H1 (cell line): ENCODE data around the gene SCP2. TPM values are rescaled to one million over a fixed set of nuclear protein-coding genes. Genes with fewer than 3 reads are reported as not detected.

ENCODE experiments used
- CTCF ChIA-PET: fragments of 300-600 bp; sonication (Branson Sonifier 250); formaldehyde crosslinking; loops from one replicate; lab custom pipeline; 2021; ENCODE audit not compliant: partially characterized antibody; lab: Charles Lee
- POLR2A ChIA-PET: fragments of 300-600 bp; sonication (Branson Sonifier 250); formaldehyde crosslinking; loops from one replicate; lab custom pipeline; 2021; ENCODE audit warnings: inconsistent platforms; ENCODE audit not compliant: partially characterized antibody; lab: Charles Lee
- DNase-seq, 2 experiments: peaks; one replicate each; pipeline versions ENCODE4 v3.0.0 to v3.0.0-alpha.2; 2010 to 2022; ENCODE audit warnings: low spot score in 2 of 2, low read depth in 1 of 2, mixed read lengths in 1 of 2
- FAIRE-seq: peaks from 2 replicates; lab custom pipeline; 2011; peaks lifted over from hg19 to GRCh38; lab: Jason Lieb, UNC
- H2AFZ ChIP-seq: 2 replicates; pipeline ENCODE4 v1.8.1; 2012; ENCODE audit warnings: low read length, inconsistent platforms
- H2AK5ac ChIP-seq: 2 replicates; pipeline ENCODE4 v1.6.1; 2013; ENCODE audit warnings: low read depth, low read length
- H2BK120ac ChIP-seq: replicated peaks from 2 replicates; pipeline ENCODE3; 2013; ENCODE audit warnings: low read depth, low read length, inconsistent platforms
- H2BK12ac ChIP-seq: 2 replicates; pipeline ENCODE4 v1.6.1; 2013; ENCODE audit warnings: low read depth, low read length
- H2BK15ac ChIP-seq: 2 replicates; pipeline ENCODE4 v1.6.1; 2013; ENCODE audit warnings: low read length
- H2BK20ac ChIP-seq: 2 replicates; pipeline ENCODE4 v1.6.1; 2013; ENCODE audit warnings: low read length
- H2BK5ac ChIP-seq: 2 replicates; pipeline ENCODE4 v1.6.1; 2013; ENCODE audit warnings: low read depth, low read length
- H3K14ac ChIP-seq: 2 replicates; pipeline ENCODE4 v1.6.1; 2013; ENCODE audit warnings: inconsistent platforms; ENCODE audit not compliant: insufficient read length
- H3K18ac ChIP-seq: 2 replicates; pipeline ENCODE4 v1.6.1; 2013; ENCODE audit warnings: low read length; ENCODE audit errors: extremely low read depth
- H3K23ac ChIP-seq: 2 replicates; pipeline ENCODE4 v1.6.1; 2013; ENCODE audit warnings: inconsistent platforms; ENCODE audit not compliant: insufficient read length
- H3K23me2 ChIP-seq: 2 replicates; pipeline ENCODE4 v1.6.1; 2013; ENCODE audit warnings: low read depth, low read length
- H3K27ac ChIP-seq: 2 replicates; pipeline ENCODE4 v1.6.1; 2011; ENCODE audit warnings: low read depth, low read length, inconsistent platforms
- H3K27me3 ChIP-seq, 4 experiments: replicated peaks in 1 of 4; 1 replicate in 1 of 4; 2 replicates in 3 of 4; pipeline versions ENCODE4 v1.6.1 to v1.8.1; 2011 to 2013; ENCODE audit warnings: low read length in 3 of 4, mild to moderate bottlenecking in 3 of 4, inconsistent platforms in 2 of 4, mixed read lengths in 2 of 4, moderate library complexity in 1 of 4; ENCODE audit not compliant: control insufficient read depth in 3 of 4, insufficient read depth in 3 of 4; ENCODE audit errors: extremely low read depth in 1 of 4
- H3K36me3 ChIP-seq, 4 experiments: 2 replicates each; pipeline versions ENCODE4 v1.6.1 to v1.8.1; 2011 to 2013; ENCODE audit warnings: mild to moderate bottlenecking in 4 of 4, low read length in 3 of 4, moderate library complexity in 2 of 4, control low read depth in 1 of 4, inconsistent platforms in 1 of 4; ENCODE audit not compliant: insufficient read depth in 4 of 4, control insufficient read depth in 2 of 4
- H3K4ac ChIP-seq: replicated peaks from 2 replicates; pipeline ENCODE3; 2013; ENCODE audit warnings: low read length, low read depth, mixed read lengths, inconsistent platforms; ENCODE audit not compliant: insufficient read length
- H3K4me1 ChIP-seq, 4 experiments: replicated peaks in 1 of 4; 1 replicate in 1 of 4; 2 replicates in 3 of 4; pipeline versions ENCODE4 v1.6.1 to v1.8.1; 2011 to 2013; ENCODE audit warnings: low read length in 3 of 4, inconsistent platforms in 2 of 4, mixed read lengths in 1 of 4; ENCODE audit not compliant: insufficient read depth in 4 of 4, control insufficient read depth in 3 of 4
- H3K4me2 ChIP-seq, 2 experiments: 2 replicates each; pipeline versions ENCODE4 v1.6.1 to v1.8.1; 2011 to 2013; ENCODE audit warnings: low read depth in 2 of 2, low read length in 2 of 2, control low read depth in 1 of 2, inconsistent platforms in 1 of 2, mild to moderate bottlenecking in 1 of 2; ENCODE audit not compliant: insufficient read depth in 1 of 2
- H3K4me3 ChIP-seq, 4 experiments: fragments of 200-600, 300-600 bp in 1 of 4; sonication (generic), shearing (Covaris generic), sonication (Bioruptor Twin) in 1 of 4; 2 replicates each; pipeline versions ENCODE4 v1.5.1 to v1.8.1; 2011 to 2016; ENCODE audit warnings: low read length in 4 of 4, low read depth in 3 of 4, control low read depth in 2 of 4, inconsistent platforms in 2 of 4, mild to moderate bottlenecking in 2 of 4, mixed read lengths in 1 of 4, moderate library complexity in 1 of 4; ENCODE audit not compliant: insufficient read depth in 2 of 4; ENCODE audit errors: extremely low read depth in 1 of 4
- H3K56ac ChIP-seq: replicated peaks from 2 replicates; pipeline ENCODE3; 2013; ENCODE audit warnings: low read depth, mild to moderate bottlenecking, mixed read lengths, low read length, inconsistent platforms; ENCODE audit not compliant: insufficient read length
- H3K79me1 ChIP-seq: 2 replicates; pipeline ENCODE4 v1.6.1; 2013; ENCODE audit warnings: low read depth, low read length, control low read depth
- H3K79me2 ChIP-seq, 2 experiments: 2 replicates each; pipeline versions ENCODE4 v1.6.1 to v1.8.1; 2012 to 2013; ENCODE audit warnings: low read length in 2 of 2, mild to moderate bottlenecking in 2 of 2, inconsistent platforms in 1 of 2; ENCODE audit not compliant: insufficient read depth in 2 of 2, control insufficient read depth in 1 of 2
- H3K9ac ChIP-seq, 4 experiments: replicated peaks in 1 of 4; 1 replicate in 1 of 4; 2 replicates in 3 of 4; pipeline versions ENCODE4 v1.6.1 to v1.8.1; 2011 to 2013; ENCODE audit warnings: low read depth in 3 of 4, low read length in 3 of 4, control low read depth in 2 of 4, mild to moderate bottlenecking in 2 of 4, moderate library complexity in 2 of 4, inconsistent platforms in 1 of 4; ENCODE audit errors: extremely low read depth in 1 of 4
- H3K9me3 ChIP-seq, 2 experiments: 2 replicates each; pipeline versions ENCODE4 v1.6.1 to v1.8.1; 2012 to 2013; ENCODE audit warnings: mild to moderate bottlenecking in 2 of 2, moderate library complexity in 2 of 2, control low read depth in 1 of 2, inconsistent platforms in 1 of 2, low read depth in 1 of 2, low read length in 1 of 2, mixed read lengths in 1 of 2; ENCODE audit not compliant: insufficient read depth in 2 of 2
- H4K20me1 ChIP-seq, 2 experiments: replicated peaks in 1 of 2; 2 replicates each; pipeline versions ENCODE3 to v1.8.1; 2011 to 2013; ENCODE audit warnings: inconsistent platforms in 2 of 2, low read length in 2 of 2, mild to moderate bottlenecking in 1 of 2; ENCODE audit not compliant: insufficient read depth in 2 of 2, control insufficient read depth in 1 of 2
- H4K5ac ChIP-seq: 2 replicates; pipeline ENCODE4 v1.6.1; 2013; ENCODE audit warnings: low read length, low read depth, mixed read lengths, inconsistent platforms; ENCODE audit not compliant: insufficient read length
- H4K8ac ChIP-seq: 2 replicates; pipeline ENCODE4 v1.8.0; 2013; ENCODE audit warnings: mild to moderate bottlenecking, moderate library complexity, low read length, inconsistent platforms; ENCODE audit not compliant: insufficient read depth; ENCODE audit errors: extremely low read depth
- H4K91ac ChIP-seq: replicated peaks from 2 replicates; pipeline ENCODE3; 2013; ENCODE audit warnings: low read length, mixed read lengths, inconsistent platforms; ENCODE audit not compliant: insufficient read length
- ASH2L ChIP-seq: fragments of 200-600, 300-600 bp; sonication (generic); IDR thresholded peaks from one replicate; pipeline ENCODE4 v1.7.1; 2017; ENCODE audit warnings: low read length
- BACH1 ChIP-seq: IDR thresholded peaks from 2 replicates; pipeline ENCODE4 v1.6.1; 2012; ENCODE audit warnings: low read length, improper control_type of control experiment
- EGR1 ChIP-seq: IDR thresholded peaks from 2 replicates; pipeline ENCODE4 v1.6.1; 2011; ENCODE audit warnings: low read depth, low read length, borderline replicate concordance
- FOSL1 ChIP-seq: IDR thresholded peaks from 2 replicates; pipeline ENCODE4 v1.6.1; 2011; ENCODE audit warnings: mild to moderate bottlenecking, low read depth, low read length, moderate library complexity; ENCODE audit not compliant: insufficient read depth
- GTF2F1 ChIP-seq: IDR thresholded peaks from 2 replicates; pipeline ENCODE4 v1.6.1; 2012; ENCODE audit warnings: low read depth, low read length, improper control_type of control experiment, borderline replicate concordance
- JUN ChIP-seq: IDR thresholded peaks from 2 replicates; pipeline ENCODE4 v1.6.1; 2011; ENCODE audit warnings: low read depth, mild to moderate bottlenecking, improper control_type of control experiment, low read length
- KDM1A ChIP-seq: fragments of 200-600, 300-600 bp; sonication (generic); IDR thresholded peaks from 2 replicates; pipeline ENCODE4 v1.7.1; 2016; ENCODE audit warnings: mild to moderate bottlenecking, low read length, borderline replicate concordance
- MAFK ChIP-seq: IDR thresholded peaks from 2 replicates; pipeline ENCODE4 v1.6.1; 2012; ENCODE audit warnings: low read depth, mild to moderate bottlenecking, improper control_type of control experiment, low read length
- POU5F1 ChIP-seq: IDR thresholded peaks from 2 replicates; pipeline ENCODE4 v1.6.1; 2011; ENCODE audit warnings: low read depth, mild to moderate bottlenecking, low read length, moderate library complexity
- RBBP5 ChIP-seq: IDR thresholded peaks from 2 replicates; pipeline ENCODE4 v1.7.1; 2012; ENCODE audit warnings: low read depth, mild to moderate bottlenecking, inconsistent platforms, low read length, moderate library complexity, borderline replicate concordance
- TAF1 ChIP-seq: IDR thresholded peaks from 2 replicates; pipeline ENCODE4 v1.6.1; 2011; ENCODE audit warnings: mild to moderate bottlenecking, low read depth, low read length
- TCF12 ChIP-seq: IDR thresholded peaks from 2 replicates; pipeline ENCODE4 v1.6.1; 2011; ENCODE audit warnings: low read depth, mild to moderate bottlenecking, low read length
- TEAD4 ChIP-seq: IDR thresholded peaks from 2 replicates; pipeline ENCODE4 v1.6.1; 2012; ENCODE audit warnings: low read depth, low read length, inconsistent platforms, mixed read lengths
- WGBS, 2 experiments: shearing (Covaris generic) in 1 of 2; methylation state at CpG; one replicate each; pipeline versions ENCODE4 v1.1.6 to v1.1.7; 2013 to 2015; ENCODE audit warnings: low lambda C conversion rate in 2 of 2, mixed read lengths in 2 of 2, inconsistent platforms in 1 of 2, low coverage in 1 of 2, missing lambda C conversion rate in 1 of 2; ENCODE audit not compliant: insufficient replicate concordance in 2 of 2, insufficient coverage in 1 of 2, insufficient read length in 1 of 2; ENCODE audit errors: extremely low coverage in 1 of 2, missing lambda C conversion rate in 1 of 2; 5-methylcytosine and 5-hydroxymethylcytosine counted together
- polyA plus RNA-seq, 7 experiments: library from polyadenylated mRNA; depleted of rRNA in 3 of 7; stranded (reverse) in 5 of 7; unstranded in 2 of 7; fragments of >200 nt in 5 of 7; fragments of 200-250 nt in 2 of 7; gene quantifications; 1 replicate in 5 of 7; 2 replicates in 1 of 7; 4 replicates in 1 of 7; pipeline versions ENCODE4 v1.2.1 to v1.2.3, GENCODE V29; 2011 to 2013; ENCODE audit warnings: missing spikeins in 2 of 7, mixed read lengths in 2 of 7
- total RNA-seq: library from RNA; stranded (reverse); fragmentation: NEBNext Ultra II Directional; extraction: Animal tissue kit (Norgen Biotek cat#: 25700); gene quantifications from 2 replicates; pipeline ENCODE4 v1.2.1, GENCODE V29; 2021

The SCP2 gene
- total and polyA plus RNA-seq, 2 of the 8 experiments (the other 6 are each of a cell fraction or from before 2014, with no cell fraction given): 20.9 to 54.3 TPM

GRCh38 chr1:53069663-53070327, 142.7 kb downstream of the SCP2 start:
- Histone ChIP-seq H2BK20ac (no peak overlapping the region), H4K5ac (no peak overlapping the region), H3K23ac (no peak overlapping the region), H3K56ac (no peak overlapping the region), H3K36me3 (no peaks in the 10 kb centered on the region), H3K9me3 (no peaks in the 10 kb centered on the region), H3K4me2 (no peak overlapping the region), H3K79me1 (no peaks in the 10 kb centered on the region), H3K79me2 (no peaks in the 10 kb centered on the region), H2BK12ac (no peak overlapping the region), H3K14ac (no peak overlapping the region), H3K4me3 (no peak overlapping the region), H3K27me3 (peaks cover 0 to 2% (median 1%) of the 10 kb centered on the region in 4 experiments; a peak in 4 of 7 replicates), H4K91ac (peak overlapping the region; percentile 42), H2BK120ac (no peak overlapping the region), H3K23me2 (peaks cover 2% of the 10 kb centered on the region; the same call in 1 of the 2 replicates), H2BK5ac (no peak overlapping the region), H3K27ac (no peak overlapping the region), H4K20me1 (no peaks in the 10 kb centered on the region), H3K18ac (no peak overlapping the region; the same call in 1 of the 2 replicates), H3K9ac (no peak overlapping the region), H3K4me1 (peaks cover 0 to 6% (median 0%) of the 10 kb centered on the region in 4 experiments; a peak in 2 of 7 replicates), H2AFZ (no peak overlapping the region), H4K8ac (peak overlapping the region; percentile 88; the same call in 1 of the 2 replicates), H3K4ac (no peak overlapping the region), H2BK15ac (peak overlapping the region; percentile 61; the same call in 1 of the 2 replicates), H2AK5ac (no peak overlapping the region)
- CTCF ChIA-PET: interaction anchor here (1.1 to 3.7 kb wide), 6 partner anchors 9 to 165 kb away, joined by 3 to 14 read pairs (median 6); no protein-coding TSS in a partner anchor
- FAIRE-seq (no peak), DNase-seq (peak in 1 of 2 experiments; percentile 48)
- WGBS, 2 experiments: 89% methylated on average over 30 of the region's 31 CpGs; no CpG with 5 or more reads in 1 of the 2 experiments
- POLR2A ChIA-PET: interaction anchor here (1.1 kb wide), 1 partner anchor 52 kb away, joined by 4 read pairs; no protein-coding TSS in a partner anchor
- TF ChIP-seq TAF1 (no peak), MAFK (no peak), KDM1A (no peak), ASH2L (no peak), EGR1 (no peak), BACH1 (no peak), RBBP5 (no peak), FOSL1 (no peak), GTF2F1 (no peak), TEAD4 (no peak), POU5F1 (no peak), JUN (no peak), TCF12 (no peak)
